Ovary (tissue), 9 donors: ENCODE results near the gene CSAD. TPM values are rescaled to one million over a fixed set of nuclear protein-coding genes. Genes with fewer than 3 reads are reported as not detected.

Experiments used
- DNase-seq, 5 donors: peaks; one replicate each; pipeline ENCODE4 v3.0.0-alpha.2; 2019 to 2020
- H3K27ac ChIP-seq, 2 donors: fragments of 200-600 bp; one replicate each; pipeline versions ENCODE4 v1.5.1 to v1.8.0; 2019 to 2022
- H3K27me3 ChIP-seq: fragments of 200-600 bp; one replicate; pipeline ENCODE4 v1.8.0; 2022
- H3K36me3 ChIP-seq: fragments of 200-600 bp; sonication (generic); one replicate; pipeline ENCODE4 v1.5.1; 2019
- H3K4me1 ChIP-seq: one replicate; pipeline ENCODE4 v1.8.1; 2013; ENCODE audit warnings: mild to moderate bottlenecking, moderate library complexity; ENCODE audit not compliant: insufficient read depth
- H3K4me3 ChIP-seq: fragments of 200-600 bp; sonication (generic); one replicate; pipeline ENCODE4 v1.5.1; 2017
- H3K9me3 ChIP-seq, 2 donors: fragments of 200-600 bp in 1 of 2; sonication (generic) in 1 of 2; one replicate each; pipeline versions ENCODE4 v1.5.1 to v1.8.1; 2013 to 2019; ENCODE audit warnings: mild to moderate bottlenecking in 1 of 2, moderate library complexity in 1 of 2
- CTCF ChIP-seq, 3 donors: fragments of 450-650 bp in 2 of 3; fragments of 200-600 bp in 1 of 3; IDR thresholded peaks; one replicate each; pipeline versions ENCODE4 v1.5.1 to v1.8.0; 2016 to 2022; ENCODE audit warnings: antibody characterized with exemption in 3 of 3, mild to moderate bottlenecking in 1 of 3
- EP300 ChIP-seq: sonication (generic); formaldehyde crosslinking; IDR thresholded peaks from one replicate; pipeline ENCODE4 v1.6.1; 2017; ENCODE audit warnings: antibody characterized with exemption
- POLR2A ChIP-seq: fragments of 450-650 bp; IDR thresholded peaks from one replicate; pipeline ENCODE4 v1.6.1; 2017; ENCODE audit warnings: antibody characterized with exemption, mild to moderate bottlenecking, moderate library complexity
- WGBS, 3 donors: extraction: QIAGEN DNeasy Blood & Tissue Kit in 1 of 3; methylation state at CpG; one replicate each; pipeline versions ENCODE4 v1.1.5 to v1.1.7; 2013 to 2017; 5-methylcytosine and 5-hydroxymethylcytosine counted together
- intact Hi-C, 4 donors: fragments of 100-400 bp; cut with DNase I; formaldehyde crosslinking; loops; one replicate each; pipeline versions ENCODE4 v1.11.0 to v1.15.1; 2022 to 2023
- polyA plus RNA-seq, 2 donors: library from polyadenylated mRNA; stranded (reverse); fragments of 200-250 nt in 1 of 2; fragments of 350-450 nt in 1 of 2; fragmentation: Illumina TruSeq in 1 of 2; extraction: RNeasy Lipid Tissue Mini Kit (QIAGEN cat#74804) in 1 of 2; gene quantifications; one replicate each; pipeline ENCODE4 v1.2.3, GENCODE V29; 2013 to 2014
- total RNA-seq, 7 donors: library from RNA; depleted of rRNA in 2 of 7; stranded (reverse); fragments of >200 nt in 2 of 7; fragmentation: NEBNext Ultra II Directional in 3 of 7; extraction: Animal tissue kit (Norgen Biotek cat#: 25700) in 3 of 7; gene quantifications; one replicate each; pipeline versions ENCODE4 v1.1.0 to v1.2.4, GENCODE V29; 2016 to 2023
- donor health status: DM: no; HTN: no; CAD: no; lungs with moderate emphysema.
- donor health status: DM: no; HTN: no; CAD: no.
- donor health status: Bipolar disorder and iron deficiency.
- donor health status: DM: yes; HTN: yes; CAD: no.
- donor health status: DM: no; HTN: no; CAD: no.
- donor health status: DM: yes; HTN: yes; CAD: no.

The CSAD gene
- total and polyA plus RNA-seq, 9 donors: 19.8 to 36.0 (median 28.0) TPM

GRCh38 chr12:53222170-53222721 lies 41.5 kb upstream of the CSAD start:
- no peaks in the 10 kb centered on the region for H3K9me3 ChIP-seq
- intact Hi-C loops: no loop called here
- 36 to 45% (median 44%) methylated on average over 5 of the region's 5 CpGs for WGBS, 3 donors
- no peaks in the 10 kb centered on the region for H3K36me3 ChIP-seq
- DNase-seq: no peak
- H3K27ac ChIP-seq: peak overlapping the region; percentile 83 to 99
- TF ChIP-seq EP300: no peak
- no peak for TF ChIP-seq CTCF (IDR thresholded peaks at IDR 0.05)
- TF ChIP-seq POLR2A: no peak
- H3K4me1 ChIP-seq: peaks cover 12% of the 10 kb centered on the region
- peak overlapping the region; percentile 79 for H3K4me3 ChIP-seq
- H3K27me3 ChIP-seq: no peaks in the 10 kb centered on the region

- peak overlapping the region; percentile 83 to 99 for H3K27ac ChIP-seq
- TF ChIP-seq CTCF (IDR thresholded peaks at IDR 0.05) (peak in 2 of 3 donors; percentile 17 to 25), EP300 (no peak)
- WGBS, 3 donors: 1% methylated on average over 37 to 72 of the region's 72 CpGs
- H3K9me3 ChIP-seq: no peaks in the 10 kb centered on the region
- intact Hi-C loops: no loop called here
- peak; percentile 75 to 88 (median 86) for DNase-seq
- H3K4me3 ChIP-seq: peak overlapping the region; percentile 79
- H3K4me1 ChIP-seq: peaks cover 17% of the 10 kb centered on the region
- no peaks in the 10 kb centered on the region for H3K27me3 ChIP-seq
- H3K36me3 ChIP-seq: no peaks in the 10 kb centered on the region
Observed at GRCh38 chr12:53221203-53222080, 40.7 kb upstream of the CSAD start.

GRCh38 chr12:53220694-53221202 lies 40.0 kb upstream of the CSAD start:
- H3K36me3 ChIP-seq: no peaks in the 10 kb centered on the region
- H3K27me3 ChIP-seq: no peaks in the 10 kb centered on the region
- intact Hi-C loops: no loop called here
- peak overlapping the region; percentile 79 for H3K4me3 ChIP-seq
- TF ChIP-seq POLR2A (no peak), CTCF (IDR thresholded peaks at IDR 0.05) (no peak), EP300 (no peak)
- H3K9me3 ChIP-seq: no peaks in the 10 kb centered on the region
- peak; percentile 87 to 94 (median 90) for DNase-seq
- peak overlapping the region; percentile 83 to 99 for H3K27ac ChIP-seq
- WGBS, 3 donors: 0 to 1% (median 0%) methylated on average over 34 to 42 of the region's 42 CpGs
- H3K4me1 ChIP-seq: peaks cover 21% of the 10 kb centered on the region

- no peaks in the 10 kb centered on the region for H3K36me3 ChIP-seq
- no peaks in the 10 kb centered on the region for H3K27me3 ChIP-seq
- H3K4me3 ChIP-seq: peak overlapping the region; percentile 79
- no peak for TF ChIP-seq EP300
- no peak for TF ChIP-seq CTCF (IDR thresholded peaks at IDR 0.05)
- TF ChIP-seq POLR2A: no peak
- H3K27ac ChIP-seq: peak overlapping the region; percentile 57 to 99
- 0 to 1% (median 1%) methylated on average over 50 to 52 of the region's 53 CpGs for whole genome bisulfite sequencing, 3 donors
- intact Hi-C loops: loop anchor here in 2 of 4 donors (5.0 kb wide), 2 partner anchors 32 to 282 kb away; partner anchors contain the start of gene TARBP2 (in 1 of the 2)
- H3K9me3 ChIP-seq: no peaks in the 10 kb centered on the region
- peak in 4 of 5 donors; percentile 54 to 74 (median 68) for DNase-seq
- H3K4me1 ChIP-seq: peaks cover 21% of the 10 kb centered on the region
Observed at GRCh38 chr12:53219956-53220693, 39.4 kb upstream of the CSAD start.
